Caco-2 (cell line): ENCODE measurements around the gene TTC7B. TPM values are rescaled to one million over a fixed set of nuclear protein-coding genes. Genes with fewer than 3 reads are reported as not detected.
A peak's percentile ranks its signal among the peaks of the same experiment; 100 is the strongest.

Experiments used
- BruUV-seq: library from RNA; stranded (reverse); fragments of 400-500 nt; replicated peaks from 2 replicates; lab custom pipeline; 2021; lab: Mats Ljungman, UMichigan
- CTCF ChIA-PET: fragments of 300-600 bp; sonication (Branson Sonifier 250); formaldehyde crosslinking; loops from one replicate; lab custom pipeline; 2022; ENCODE audit warnings: antibody characterized with exemption; lab: Charles Lee
- POLR2A ChIA-PET: fragments of 300-600 bp; sonication (Branson Sonifier 250); formaldehyde crosslinking; loops from one replicate; lab custom pipeline; 2022; ENCODE audit warnings: antibody characterized with exemption; lab: Charles Lee
- DNase-seq, 2 experiments: peaks; one replicate each; pipeline versions ENCODE4 v3.0.0 to v3.0.0-alpha.2; 2020 to 2022
- H3K27me3 ChIP-seq: replicated peaks from 2 replicates; pipeline ENCODE4 v1.6.0; 2011; ENCODE audit warnings: low read length; ENCODE audit not compliant: control insufficient read depth, insufficient read depth
- H3K36me3 ChIP-seq: 2 replicates; pipeline ENCODE4 v1.5.1; 2011; ENCODE audit warnings: low read length; ENCODE audit not compliant: control insufficient read depth, insufficient read depth
- H3K4me1 ChIP-seq: fragments of 250-450 bp; sonication (Bioruptor Pico); 2 replicates; pipeline ENCODE4 v1.5.1; 2020; ENCODE audit warnings: mild to moderate bottlenecking
- H3K4me3 ChIP-seq: 2 replicates; pipeline ENCODE4 v1.5.1; 2011; ENCODE audit warnings: low read depth, mild to moderate bottlenecking, control low read depth, low read length
- H3K9me3 ChIP-seq: fragments of 250-450 bp; sonication (Bioruptor Pico); 2 replicates; pipeline ENCODE4 v1.5.1; 2020; ENCODE audit warnings: mild to moderate bottlenecking, moderate library complexity
- H3K27ac Mint-ChIP-seq: one replicate; pipeline ENCODE4 v1.8.0; 2022; ENCODE audit warnings: mixed read lengths; ENCODE audit not compliant: unreplicated experiment
- H3K27me3 Mint-ChIP-seq: one replicate; pipeline ENCODE4 v1.8.0; 2022; ENCODE audit warnings: mixed read lengths; ENCODE audit not compliant: insufficient read depth, unreplicated experiment
- H3K36me3 Mint-ChIP-seq: one replicate; pipeline ENCODE4 v1.8.0; 2022; ENCODE audit warnings: mild to moderate bottlenecking, mixed read lengths; ENCODE audit not compliant: insufficient read depth, unreplicated experiment
- H3K4me1 Mint-ChIP-seq: one replicate; pipeline ENCODE4 v1.8.0; 2022; ENCODE audit warnings: low read depth, mixed read lengths; ENCODE audit not compliant: unreplicated experiment
- H3K4me3 Mint-ChIP-seq: one replicate; pipeline ENCODE4 v1.8.0; 2022; ENCODE audit warnings: mild to moderate bottlenecking, moderate library complexity, mixed read lengths; ENCODE audit not compliant: unreplicated experiment
- H3K9me3 Mint-ChIP-seq: one replicate; pipeline ENCODE4 v1.8.0; 2022; ENCODE audit warnings: mixed read lengths; ENCODE audit not compliant: unreplicated experiment
- intact Hi-C: fragments of 100-400 bp; cut with micrococcal nuclease; formaldehyde crosslinking; loops from one replicate; pipeline ENCODE4 v1.10.0; 2022; ENCODE audit not compliant: unreplicated experiment
- total RNA-seq: library from RNA; stranded (reverse); gene quantifications from 2 replicates; pipeline ENCODE4 v1.2.3, GENCODE V29; 2022
- TF ChIP-seq, protein P1 (sequence below), 2 experiments: fragments of 200-600 bp in 1 of 2; IDR thresholded peaks; 1 replicate in 1 of 2; 2 replicates in 1 of 2; pipeline versions ENCODE4 v1.5.1 to v1.8.0; 2011 to 2022; ENCODE audit warnings: antibody characterized with exemption in 1 of 2, control low read depth in 1 of 2, inconsistent platforms in 1 of 2, low read depth in 1 of 2, low read length in 1 of 2, mild to moderate bottlenecking in 1 of 2, moderate library complexity in 1 of 2; ENCODE audit not compliant: insufficient read depth in 1 of 2, severe bottlenecking in 1 of 2, unreplicated experiment in 1 of 2

Gene TTC7B
- total RNA-seq, 1 experiment from 2014 or later: 28.5 TPM

DNA sequence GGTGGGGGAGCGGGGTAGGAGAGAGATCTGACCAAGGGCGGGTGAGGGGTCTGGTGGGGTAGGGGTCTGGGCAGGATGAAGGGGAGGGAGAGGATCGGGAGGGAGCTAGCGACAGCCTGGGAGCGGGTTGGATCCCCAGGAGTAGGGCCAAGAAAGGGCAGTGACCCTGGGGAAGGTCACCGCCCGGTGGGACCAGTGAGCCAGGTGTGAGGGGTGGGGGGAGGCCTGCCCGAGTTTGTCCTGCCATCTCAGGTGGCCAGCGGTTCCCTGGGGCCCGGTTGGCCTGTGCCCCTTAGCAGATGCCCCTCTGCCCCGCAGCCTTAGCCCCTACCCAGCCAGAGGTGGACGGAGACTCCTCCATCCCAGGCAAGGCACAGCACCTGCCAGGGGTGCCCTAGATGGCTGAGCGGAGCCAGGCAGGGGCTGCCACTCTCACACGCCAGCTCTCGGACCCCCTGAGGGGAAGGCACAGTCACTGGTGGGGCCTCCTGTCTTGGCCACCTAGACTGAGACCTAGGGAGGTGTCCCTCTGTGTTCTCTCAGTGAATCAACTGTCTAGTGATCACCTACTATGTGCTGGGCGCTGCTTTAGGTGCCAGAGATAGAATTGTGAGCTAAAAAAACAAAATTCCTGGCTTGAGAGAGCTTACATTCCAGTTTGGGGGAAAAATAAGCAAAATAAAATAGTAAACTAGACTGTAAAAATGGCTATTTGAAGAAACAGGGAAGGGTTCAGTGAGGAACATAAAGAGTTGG, 629 bp upstream of the TTC7B start:
- H3K9me3 Mint-ChIP-seq: no peaks in the 10 kb centered on the region
- intact Hi-C loops: no loop called here
- peaks cover 12% of the 10 kb centered on the region; the same call in 1 of the 2 replicates for H3K4me1 ChIP-seq
- CTCF ChIA-PET: interaction anchor here (1.0 kb wide), 1 partner anchor 22 kb away, joined by 3 read pairs; no protein-coding TSS in a partner anchor
- DNase-seq: no peak
- H3K27me3 Mint-ChIP-seq: no peaks in the 10 kb centered on the region
- no peaks in the 10 kb centered on the region for H3K36me3 Mint-ChIP-seq
- H3K4me3 Mint-ChIP-seq: peak overlapping the region; percentile 46
- TF ChIP-seq, protein P1, sequence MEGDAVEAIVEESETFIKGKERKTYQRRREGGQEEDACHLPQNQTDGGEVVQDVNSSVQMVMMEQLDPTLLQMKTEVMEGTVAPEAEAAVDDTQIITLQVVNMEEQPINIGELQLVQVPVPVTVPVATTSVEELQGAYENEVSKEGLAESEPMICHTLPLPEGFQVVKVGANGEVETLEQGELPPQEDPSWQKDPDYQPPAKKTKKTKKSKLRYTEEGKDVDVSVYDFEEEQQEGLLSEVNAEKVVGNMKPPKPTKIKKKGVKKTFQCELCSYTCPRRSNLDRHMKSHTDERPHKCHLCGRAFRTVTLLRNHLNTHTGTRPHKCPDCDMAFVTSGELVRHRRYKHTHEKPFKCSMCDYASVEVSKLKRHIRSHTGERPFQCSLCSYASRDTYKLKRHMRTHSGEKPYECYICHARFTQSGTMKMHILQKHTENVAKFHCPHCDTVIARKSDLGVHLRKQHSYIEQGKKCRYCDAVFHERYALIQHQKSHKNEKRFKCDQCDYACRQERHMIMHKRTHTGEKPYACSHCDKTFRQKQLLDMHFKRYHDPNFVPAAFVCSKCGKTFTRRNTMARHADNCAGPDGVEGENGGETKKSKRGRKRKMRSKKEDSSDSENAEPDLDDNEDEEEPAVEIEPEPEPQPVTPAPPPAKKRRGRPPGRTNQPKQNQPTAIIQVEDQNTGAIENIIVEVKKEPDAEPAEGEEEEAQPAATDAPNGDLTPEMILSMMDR (IDR thresholded peaks at IDR 0.05; ENCODE audit: insufficient read depth in 1 of 2, low read depth in 1 of 2, low read length in 1 of 2, severe bottlenecking in 1 of 2, unreplicated experiment in 1 of 2): no peak
- POLR2A ChIA-PET: no interaction called here
- H3K27ac Mint-ChIP-seq: no peak overlapping the region
- H3K36me3 ChIP-seq: no peaks in the 10 kb centered on the region
- H3K4me1 Mint-ChIP-seq: peaks cover 21% of the 10 kb centered on the region
- peak overlapping the region; percentile 33 for H3K4me3 ChIP-seq
- no TSS peak for BruUV-seq
- no peaks in the 10 kb centered on the region for H3K27me3 ChIP-seq
- H3K9me3 ChIP-seq: no peaks in the 10 kb centered on the region

DNA sequence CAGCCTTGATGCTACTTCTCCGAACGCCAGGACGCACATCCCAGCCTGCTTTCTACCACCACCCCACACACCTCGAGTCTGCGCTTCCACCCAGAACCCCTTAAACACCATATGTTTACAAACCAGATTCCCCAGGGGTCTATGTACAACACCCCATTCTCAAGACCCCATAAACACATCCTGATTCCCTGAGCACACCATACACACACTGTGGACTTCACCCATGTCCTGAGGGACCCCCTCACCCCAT, 733 bp downstream of the TTC7B start:
- CTCF ChIA-PET: interaction anchor here (0.6 to 1.0 kb wide), 3 partner anchors 20 to 173 kb away, joined by 3 read pairs; no protein-coding TSS in a partner anchor
- Mint-ChIP-seq H3K36me3 (no peaks in the 10 kb centered on the region), H3K4me1 (peaks cover 20% of the 10 kb centered on the region), H3K9me3 (no peaks in the 10 kb centered on the region), H3K4me3 (peak overlapping the region; percentile 71), H3K27me3 (no peaks in the 10 kb centered on the region), H3K27ac (peak overlapping the region; percentile 49)
- Histone ChIP-seq H3K27me3 (no peaks in the 10 kb centered on the region), H3K36me3 (no peaks in the 10 kb centered on the region), H3K9me3 (no peaks in the 10 kb centered on the region), H3K4me1 (peaks cover 12% of the 10 kb centered on the region; the same call in 1 of the 2 replicates), H3K4me3 (peak overlapping the region; percentile 60)
- intact Hi-C loops: no loop called here
- TF ChIP-seq, protein P1 (IDR thresholded peaks at IDR 0.05; ENCODE audit: insufficient read depth in 1 of 2, low read depth in 1 of 2, low read length in 1 of 2, severe bottlenecking in 1 of 2, unreplicated experiment in 1 of 2): no peak
- POLR2A ChIA-PET: no interaction called here
- DNase-seq: no peak
- no TSS peak for BruUV-seq

DNA sequence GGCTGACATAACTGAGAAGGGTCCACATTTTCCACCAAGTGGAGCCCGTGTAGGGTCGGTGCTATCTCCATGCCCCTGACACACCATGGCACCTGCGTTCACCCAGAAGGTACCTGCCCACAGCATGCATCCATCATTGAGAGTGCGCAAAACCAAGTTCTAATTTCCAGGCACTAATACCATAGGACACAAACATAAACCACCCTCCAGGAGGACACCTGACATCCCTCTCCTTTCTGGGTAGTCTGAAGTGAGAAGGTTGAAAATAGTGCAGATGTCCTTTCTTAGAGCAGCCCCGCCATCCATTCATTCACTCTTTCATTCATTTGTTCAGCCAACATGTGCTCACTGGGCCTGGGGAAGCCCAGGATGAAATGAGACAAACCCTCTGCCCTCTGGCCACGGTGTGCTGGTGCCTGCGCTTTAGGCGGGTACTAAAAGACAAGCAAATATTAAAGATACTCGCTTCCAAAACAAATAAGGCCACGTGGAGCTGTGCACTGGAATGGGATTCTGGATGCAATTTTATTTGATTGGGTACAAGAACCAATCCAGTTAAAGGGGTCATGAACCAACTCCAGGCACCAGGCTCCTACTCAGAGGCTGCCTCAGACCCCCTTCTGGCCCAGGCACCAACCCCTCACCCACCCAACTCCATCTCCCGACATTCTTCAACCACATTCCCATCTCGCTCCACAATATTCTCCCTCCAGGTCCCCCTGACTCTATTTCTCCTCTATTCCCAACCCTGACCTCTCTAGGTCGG, 1.2 kb downstream of the TTC7B start:
- CTCF ChIA-PET: no interaction called here
- H3K36me3 ChIP-seq: no peaks in the 10 kb centered on the region
- no peaks in the 10 kb centered on the region for H3K9me3 Mint-ChIP-seq
- no peaks in the 10 kb centered on the region for H3K27me3 ChIP-seq
- intact Hi-C loops: no loop called here
- no peaks in the 10 kb centered on the region for H3K36me3 Mint-ChIP-seq
- no TSS peak for BruUV-seq
- no peaks in the 10 kb centered on the region for H3K27me3 Mint-ChIP-seq
- TF ChIP-seq, protein P1 (IDR thresholded peaks at IDR 0.05; ENCODE audit: insufficient read depth in 1 of 2, low read depth in 1 of 2, low read length in 1 of 2, severe bottlenecking in 1 of 2, unreplicated experiment in 1 of 2): no peak
- peaks cover 15% of the 10 kb centered on the region for H3K4me1 Mint-ChIP-seq
- H3K9me3 ChIP-seq: no peaks in the 10 kb centered on the region
- DNase-seq: no peak
- H3K27ac Mint-ChIP-seq: peak overlapping the region; percentile 49
- peaks cover 11% of the 10 kb centered on the region; the same call in 1 of the 2 replicates for H3K4me1 ChIP-seq
- peak overlapping the region; percentile 71 for H3K4me3 Mint-ChIP-seq
- POLR2A ChIA-PET: no interaction called here
- no peak overlapping the region; the same call in 1 of the 2 replicates for H3K4me3 ChIP-seq
